GM12878 (cell line): ENCODE results near the gene PRKAG2. TPM values are rescaled to one million over a fixed set of nuclear protein-coding genes. Genes with fewer than 3 reads are reported as not detected.

Experiments
- ATAC-seq: fragments of 200-7000 bp; cut with Tn5 transposase; 3 replicates; pipeline ENCODE4 v1.9.1; 2020; ENCODE audit warnings: mild to moderate bottlenecking, moderate library complexity
- BruUV-seq: library from RNA; stranded (reverse); fragments of 400-500 nt; replicated peaks from 2 replicates; lab custom pipeline; 2021; lab: Mats Ljungman, UMichigan
- CTCF ChIA-PET: fragments of 300-600 bp; sonication (Branson Sonifier 250); formaldehyde crosslinking; extraction: SDS; loops from one replicate; lab custom pipeline; 2021; ENCODE audit warnings: inconsistent platforms; lab: Yijun Ruan, JAX
- POLR2A ChIA-PET: fragments of 350-600 bp; formaldehyde crosslinking; extraction: SDS; loops from one replicate; lab custom pipeline; 2021; ENCODE audit warnings: inconsistent platforms; lab: Charles Lee
- RAD21 ChIA-PET: fragments of 300-600 bp; sonication (Branson Sonifier 250); formaldehyde crosslinking; loops from one replicate; lab custom pipeline; 2023; ENCODE audit warnings: antibody characterized with exemption; ENCODE audit not compliant: unreplicated experiment; lab: Charles Lee
- SMC1A ChIA-PET: fragments of 300-600 bp; sonication (Branson Sonifier 250); formaldehyde crosslinking; loops from one replicate; lab custom pipeline; 2023; ENCODE audit not compliant: unreplicated experiment, uncharacterized antibody; lab: Charles Lee
- DNase-seq: peaks from one replicate; pipeline ENCODE4 v3.0.0-alpha.2; 2011; ENCODE audit warnings: low read depth, low spot score
- FAIRE-seq: peaks from 3 replicates; lab custom pipeline; 2011; peaks lifted over from hg19 to GRCh38; lab: Jason Lieb, UNC
- H2AFZ ChIP-seq: 2 replicates; pipeline ENCODE4 v1.6.0; 2011; ENCODE audit warnings: low read depth, low read length, control low read depth; ENCODE audit not compliant: control insufficient read depth
- H3K27ac ChIP-seq: 2 replicates; pipeline ENCODE4 v1.5.1; 2011; ENCODE audit warnings: control low read depth; ENCODE audit not compliant: control insufficient read depth, insufficient read depth
- H3K27me3 ChIP-seq, 2 experiments: replicated peaks in 1 of 2; 2 replicates each; pipeline versions ENCODE4 v1.6.0 to v1.6.1; 2011; ENCODE audit warnings: low read length in 1 of 2; ENCODE audit not compliant: control insufficient read depth in 2 of 2, insufficient read depth in 2 of 2
- H3K36me3 ChIP-seq, 2 experiments: 2 replicates each; pipeline ENCODE4 v1.5.1; 2011; ENCODE audit warnings: low read length in 1 of 2; ENCODE audit not compliant: control insufficient read depth in 2 of 2, insufficient read depth in 2 of 2
- H3K4me1 ChIP-seq: 2 replicates; pipeline ENCODE4 v1.6.1; 2011; ENCODE audit warnings: mild to moderate bottlenecking, low read length, moderate library complexity, mixed read lengths; ENCODE audit not compliant: control insufficient read depth, insufficient read depth
- H3K4me2 ChIP-seq: 2 replicates; pipeline ENCODE4 v1.6.0; 2011; ENCODE audit warnings: control low read depth; ENCODE audit not compliant: control insufficient read depth, insufficient read depth
- H3K4me3 ChIP-seq: fragments of 200-600 bp; sonication (generic); 2 replicates; pipeline ENCODE4 v1.5.1; 2016
- H3K79me2 ChIP-seq: 2 replicates; pipeline ENCODE4 v1.6.0; 2011; ENCODE audit warnings: low read length; ENCODE audit not compliant: control insufficient read depth, insufficient read depth
- H3K9ac ChIP-seq: 2 replicates; pipeline ENCODE4 v1.8.0; 2011; ENCODE audit warnings: low read length, control low read depth, mixed read lengths; ENCODE audit not compliant: control insufficient read depth, insufficient read depth
- H3K9me3 ChIP-seq: replicated peaks from 3 replicates; pipeline ENCODE4 v1.5.1; 2011; ENCODE audit warnings: mild to moderate bottlenecking, low read length; ENCODE audit not compliant: control insufficient read depth, insufficient read depth
- H4K20me1 ChIP-seq: 2 replicates; pipeline ENCODE4 v1.6.0; 2011; ENCODE audit not compliant: control insufficient read depth, insufficient read depth
- ATF7 ChIP-seq: fragments of 450-650 bp; IDR thresholded peaks from 2 replicates; pipeline ENCODE4 v1.6.1; 2016; ENCODE audit warnings: low read depth, mild to moderate bottlenecking
- BCL11A ChIP-seq: IDR thresholded peaks from 2 replicates; pipeline ENCODE4 v1.6.1; 2011; ENCODE audit warnings: low read depth, low read length
- BMI1 ChIP-seq: fragments of 450-650 bp; IDR thresholded peaks from 2 replicates; pipeline ENCODE4 v1.6.1; 2016; ENCODE audit warnings: mild to moderate bottlenecking, moderate library complexity, borderline replicate concordance
- CBX3 ChIP-seq: fragments of 200-600 bp; sonication (generic); IDR thresholded peaks from 2 replicates; pipeline ENCODE4 v1.6.1; 2016; ENCODE audit warnings: low read depth, borderline replicate concordance
- CBX5 ChIP-seq: sonication (generic); IDR thresholded peaks from 2 replicates; pipeline ENCODE4 v1.6.1; 2016; ENCODE audit warnings: low read depth, moderate library complexity, mild to moderate bottlenecking, inconsistent platforms
- RCOR1 ChIP-seq: conservative IDR thresholded peaks from 2 replicates; pipeline ENCODE4 v1.6.1; 2012; ENCODE audit warnings: low read depth, low read length, improper control_type of control experiment
- SREBF1 ChIP-seq: IDR thresholded peaks from 2 replicates; pipeline ENCODE4 v1.6.1; 2012; ENCODE audit warnings: mild to moderate bottlenecking, low read length
- STAT1 ChIP-seq: fragments of 450-650 bp; conservative IDR thresholded peaks from 2 replicates; pipeline ENCODE4 v1.6.1; 2014; ENCODE audit warnings: antibody characterized with exemption, mild to moderate bottlenecking
- ZNF24 ChIP-seq: fragments of 450-650 bp; IDR thresholded peaks from 2 replicates; pipeline ENCODE4 v1.6.1; 2017; ENCODE audit warnings: antibody characterized with exemption, mild to moderate bottlenecking
- WGBS: methylation state at CpG from one replicate; pipeline ENCODE4 v1.1.6; 2016; ENCODE audit warnings: low lambda C conversion rate; ENCODE audit not compliant: insufficient replicate concordance, insufficient coverage; ENCODE audit errors: missing lambda C conversion rate; 5-methylcytosine and 5-hydroxymethylcytosine counted together
- in situ Hi-C: fragments of 300-500 bp; cut with MboI; formaldehyde crosslinking; loops from 9 replicates; pipeline ENCODE4 v1.14.3; 2018; ENCODE audit warnings: mixed read lengths
- intact Hi-C: fragments of 100-400 bp; cut with micrococcal nuclease; formaldehyde crosslinking; loops from one replicate; pipeline ENCODE4 v1.14.2; 2022; ENCODE audit not compliant: unreplicated experiment
- polyA plus RNA-seq, 11 experiments: library from polyadenylated mRNA; depleted of rRNA in 4 of 11; unstranded in 6 of 11; stranded (reverse) in 5 of 11; fragments of >200 nt; fragmentation: Nextera tagmentation in 4 of 11; fragmentation: Illumina TruSeq in 1 of 11; extraction: Ambion mirVana in 4 of 11; extraction: Trizol in 1 of 11; gene quantifications; 1 replicate in 1 of 11; 2 replicates in 10 of 11; pipeline versions ENCODE4 v1.2.1 to v1.2.3, GENCODE V29; 2011 to 2016; ENCODE audit warnings: inconsistent platforms in 2 of 11, missing spikeins in 2 of 11, low read depth in 1 of 11
- total RNA-seq, 4 experiments: library from RNA; depleted of rRNA in 3 of 4; stranded (reverse); fragments of >200 nt in 3 of 4; fragmentation: Illumina TruSeq in 1 of 4; extraction: Trizol in 1 of 4; gene quantifications; 2 replicates each; pipeline versions ENCODE4 v1.2.1 to v1.2.3, GENCODE V29; 2013 to 2021
- TF ChIP-seq, protein P1 (sequence below): fragments of 450-650 bp; IDR thresholded peaks from 2 replicates; pipeline ENCODE4 v1.6.1; 2017; ENCODE audit warnings: mild to moderate bottlenecking, moderate library complexity
- TF ChIP-seq, protein P2 (sequence below): fragments of 450-650 bp; IDR thresholded peaks from 2 replicates; pipeline ENCODE4 v1.6.1; 2017; ENCODE audit warnings: borderline replicate concordance
- TF ChIP-seq, protein P3 (sequence below): fragments of 450-650 bp; IDR thresholded peaks from 2 replicates; pipeline ENCODE4 v1.6.1; 2017; ENCODE audit warnings: mild to moderate bottlenecking, moderate library complexity

PRKAG2 gene
- total and polyA plus RNA-seq, 10 of the 15 experiments (the other 5 are each of a cell fraction or from before 2014, with no cell fraction given): 3.4 to 8.9 (median 6.8) TPM

DNA sequence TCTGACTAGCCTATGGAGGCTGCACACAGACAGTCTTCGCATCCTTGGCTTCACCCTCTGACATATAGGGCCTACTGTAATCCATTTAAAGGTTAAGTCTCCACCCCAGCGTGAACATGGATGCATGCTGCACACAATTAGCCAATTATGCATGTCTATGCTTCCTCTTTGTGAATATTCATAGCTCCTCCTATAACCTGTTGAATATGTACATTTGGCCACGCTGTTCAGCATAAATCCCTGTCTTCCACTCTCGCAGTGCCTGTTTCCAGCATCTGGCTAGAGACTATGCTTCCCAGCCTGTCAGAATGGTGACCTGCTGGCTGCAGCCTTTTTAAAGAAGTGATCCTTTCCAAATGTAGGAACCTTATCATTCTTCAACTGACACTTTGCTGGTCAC lies 106.7 kb downstream of the PRKAG2 start:
- RAD21 ChIA-PET: no interaction called here
- intact Hi-C loops (no loop called here), in situ Hi-C loops (no loop called here)
- Histone ChIP-seq H3K36me3 (no peaks in the 10 kb centered on the region), H3K4me1 (peaks cover 16% of the 10 kb centered on the region), H3K9me3 (no peaks in the 10 kb centered on the region; the same call in 1 of the 3 replicates), H3K4me2 (no peak overlapping the region), H3K27ac (no peak overlapping the region), H2AFZ (no peak overlapping the region), H3K9ac (no peak overlapping the region), H3K4me3 (no peak overlapping the region), H3K27me3 (no peaks in the 10 kb centered on the region), H4K20me1 (no peaks in the 10 kb centered on the region), H3K79me2 (no peaks in the 10 kb centered on the region)
- CTCF ChIA-PET: interaction anchor here (1.4 kb wide), 1 partner anchor 9 kb away, joined by 3 read pairs; no protein-coding TSS in a partner anchor
- ATAC-seq: no peak
- FAIRE-seq: no peak
- no TSS peak for BruUV-seq
- SMC1A ChIA-PET: interaction anchor here (0.6 to 1.0 kb wide), 3 partner anchors 30 to 455 kb away, joined by 3 to 4 read pairs (median 3); no protein-coding TSS in a partner anchor
- POLR2A ChIA-PET: no interaction called here
- WGBS: 100% methylated on average over 4 of the region's 4 CpGs
- TF ChIP-seq BMI1: no peak
- TF ChIP-seq STAT1: no peak
- no peak for TF ChIP-seq RCOR1
- no peak for TF ChIP-seq SREBF1
- no peak for TF ChIP-seq CBX5
- TF ChIP-seq BCL11A: no peak
- TF ChIP-seq, protein P1, sequence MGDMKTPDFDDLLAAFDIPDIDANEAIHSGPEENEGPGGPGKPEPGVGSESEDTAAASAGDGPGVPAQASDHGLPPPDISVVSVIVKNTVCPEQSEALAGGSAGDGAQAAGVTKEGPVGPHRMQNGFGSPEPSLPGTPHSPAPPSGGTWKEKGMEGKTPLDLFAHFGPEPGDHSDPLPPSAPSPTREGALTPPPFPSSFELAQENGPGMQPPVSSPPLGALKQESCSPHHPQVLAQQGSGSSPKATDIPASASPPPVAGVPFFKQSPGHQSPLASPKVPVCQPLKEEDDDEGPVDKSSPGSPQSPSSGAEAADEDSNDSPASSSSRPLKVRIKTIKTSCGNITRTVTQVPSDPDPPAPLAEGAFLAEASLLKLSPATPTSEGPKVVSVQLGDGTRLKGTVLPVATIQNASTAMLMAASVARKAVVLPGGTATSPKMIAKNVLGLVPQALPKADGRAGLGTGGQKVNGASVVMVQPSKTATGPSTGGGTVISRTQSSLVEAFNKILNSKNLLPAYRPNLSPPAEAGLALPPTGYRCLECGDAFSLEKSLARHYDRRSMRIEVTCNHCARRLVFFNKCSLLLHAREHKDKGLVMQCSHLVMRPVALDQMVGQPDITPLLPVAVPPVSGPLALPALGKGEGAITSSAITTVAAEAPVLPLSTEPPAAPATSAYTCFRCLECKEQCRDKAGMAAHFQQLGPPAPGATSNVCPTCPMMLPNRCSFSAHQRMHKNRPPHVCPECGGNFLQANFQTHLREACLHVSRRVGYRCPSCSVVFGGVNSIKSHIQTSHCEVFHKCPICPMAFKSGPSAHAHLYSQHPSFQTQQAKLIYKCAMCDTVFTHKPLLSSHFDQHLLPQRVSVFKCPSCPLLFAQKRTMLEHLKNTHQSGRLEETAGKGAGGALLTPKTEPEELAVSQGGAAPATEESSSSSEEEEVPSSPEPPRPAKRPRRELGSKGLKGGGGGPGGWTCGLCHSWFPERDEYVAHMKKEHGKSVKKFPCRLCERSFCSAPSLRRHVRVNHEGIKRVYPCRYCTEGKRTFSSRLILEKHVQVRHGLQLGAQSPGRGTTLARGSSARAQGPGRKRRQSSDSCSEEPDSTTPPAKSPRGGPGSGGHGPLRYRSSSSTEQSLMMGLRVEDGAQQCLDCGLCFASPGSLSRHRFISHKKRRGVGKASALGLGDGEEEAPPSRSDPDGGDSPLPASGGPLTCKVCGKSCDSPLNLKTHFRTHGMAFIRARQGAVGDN: no peak
- TF ChIP-seq, protein P2, sequence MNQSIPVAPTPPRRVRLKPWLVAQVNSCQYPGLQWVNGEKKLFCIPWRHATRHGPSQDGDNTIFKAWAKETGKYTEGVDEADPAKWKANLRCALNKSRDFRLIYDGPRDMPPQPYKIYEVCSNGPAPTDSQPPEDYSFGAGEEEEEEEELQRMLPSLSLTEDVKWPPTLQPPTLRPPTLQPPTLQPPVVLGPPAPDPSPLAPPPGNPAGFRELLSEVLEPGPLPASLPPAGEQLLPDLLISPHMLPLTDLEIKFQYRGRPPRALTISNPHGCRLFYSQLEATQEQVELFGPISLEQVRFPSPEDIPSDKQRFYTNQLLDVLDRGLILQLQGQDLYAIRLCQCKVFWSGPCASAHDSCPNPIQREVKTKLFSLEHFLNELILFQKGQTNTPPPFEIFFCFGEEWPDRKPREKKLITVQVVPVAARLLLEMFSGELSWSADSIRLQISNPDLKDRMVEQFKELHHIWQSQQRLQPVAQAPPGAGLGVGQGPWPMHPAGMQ: no peak
- no peak for TF ChIP-seq CBX3
- no peak for TF ChIP-seq ATF7
- TF ChIP-seq, protein P3, sequence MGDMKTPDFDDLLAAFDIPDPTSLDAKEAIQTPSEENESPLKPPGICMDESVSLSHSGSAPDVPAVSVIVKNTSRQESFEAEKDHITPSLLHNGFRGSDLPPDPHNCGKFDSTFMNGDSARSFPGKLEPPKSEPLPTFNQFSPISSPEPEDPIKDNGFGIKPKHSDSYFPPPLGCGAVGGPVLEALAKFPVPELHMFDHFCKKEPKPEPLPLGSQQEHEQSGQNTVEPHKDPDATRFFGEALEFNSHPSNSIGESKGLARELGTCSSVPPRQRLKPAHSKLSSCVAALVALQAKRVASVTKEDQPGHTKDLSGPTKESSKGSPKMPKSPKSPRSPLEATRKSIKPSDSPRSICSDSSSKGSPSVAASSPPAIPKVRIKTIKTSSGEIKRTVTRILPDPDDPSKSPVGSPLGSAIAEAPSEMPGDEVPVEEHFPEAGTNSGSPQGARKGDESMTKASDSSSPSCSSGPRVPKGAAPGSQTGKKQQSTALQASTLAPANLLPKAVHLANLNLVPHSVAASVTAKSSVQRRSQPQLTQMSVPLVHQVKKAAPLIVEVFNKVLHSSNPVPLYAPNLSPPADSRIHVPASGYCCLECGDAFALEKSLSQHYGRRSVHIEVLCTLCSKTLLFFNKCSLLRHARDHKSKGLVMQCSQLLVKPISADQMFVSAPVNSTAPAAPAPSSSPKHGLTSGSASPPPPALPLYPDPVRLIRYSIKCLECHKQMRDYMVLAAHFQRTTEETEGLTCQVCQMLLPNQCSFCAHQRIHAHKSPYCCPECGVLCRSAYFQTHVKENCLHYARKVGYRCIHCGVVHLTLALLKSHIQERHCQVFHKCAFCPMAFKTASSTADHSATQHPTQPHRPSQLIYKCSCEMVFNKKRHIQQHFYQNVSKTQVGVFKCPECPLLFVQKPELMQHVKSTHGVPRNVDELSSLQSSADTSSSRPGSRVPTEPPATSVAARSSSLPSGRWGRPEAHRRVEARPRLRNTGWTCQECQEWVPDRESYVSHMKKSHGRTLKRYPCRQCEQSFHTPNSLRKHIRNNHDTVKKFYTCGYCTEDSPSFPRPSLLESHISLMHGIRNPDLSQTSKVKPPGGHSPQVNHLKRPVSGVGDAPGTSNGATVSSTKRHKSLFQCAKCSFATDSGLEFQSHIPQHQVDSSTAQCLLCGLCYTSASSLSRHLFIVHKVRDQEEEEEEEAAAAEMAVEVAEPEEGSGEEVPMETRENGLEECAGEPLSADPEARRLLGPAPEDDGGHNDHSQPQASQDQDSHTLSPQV: no peak
- TF ChIP-seq ZNF24: no peak
- no peak for DNase-seq
